PFSK-1 (cell line): Measurements from ENCODE around the gene KCNJ9.

Experiments used
- FOXP2 ChIP-seq: optimal IDR thresholded peaks from 2 replicates; pipeline ENCODE3; 2011; ENCODE audit warnings: borderline replicate concordance, control low read depth, inconsistent platforms; ENCODE audit not compliant: insufficient read depth; ENCODE audit errors: extremely low read length, extremely low read depth
- POLR2AphosphoS5 ChIP-seq: IDR thresholded peaks from 2 replicates; pipeline ENCODE4 v1.6.1; 2012; ENCODE audit warnings: low read depth, mild to moderate bottlenecking, control low read depth, low read length, moderate library complexity
- SIN3A ChIP-seq: IDR thresholded peaks from 2 replicates; pipeline ENCODE4 v1.6.1; 2012; ENCODE audit warnings: mild to moderate bottlenecking, low read length, moderate library complexity, borderline replicate concordance; ENCODE audit not compliant: insufficient read depth
- TAF1 ChIP-seq: IDR thresholded peaks from 2 replicates; pipeline ENCODE4 v1.6.1; 2012; ENCODE audit warnings: low read length, control low read depth, borderline replicate concordance; ENCODE audit not compliant: insufficient read depth
- TF ChIP-seq, protein P1 (sequence below), 2 experiments: IDR thresholded peaks; 2 replicates each; pipeline versions ENCODE4 v1.6.1 to v1.8.0; 2011 to 2012; ENCODE audit warnings: low read depth in 2 of 2, low read length in 2 of 2, control low read depth in 1 of 2, inconsistent platforms in 1 of 2, mild to moderate bottlenecking in 1 of 2, moderate library complexity in 1 of 2; ENCODE audit not compliant: insufficient read depth in 1 of 2

KCNJ9 gene

GRCh38 chr1:160049101-160049500, 32.2 kb upstream of the KCNJ9 start:
- TF ChIP-seq TAF1 (no peak), FOXP2 (no peak), POLR2AphosphoS5 (no peak), SIN3A (no peak)
- TF ChIP-seq, protein P1, sequence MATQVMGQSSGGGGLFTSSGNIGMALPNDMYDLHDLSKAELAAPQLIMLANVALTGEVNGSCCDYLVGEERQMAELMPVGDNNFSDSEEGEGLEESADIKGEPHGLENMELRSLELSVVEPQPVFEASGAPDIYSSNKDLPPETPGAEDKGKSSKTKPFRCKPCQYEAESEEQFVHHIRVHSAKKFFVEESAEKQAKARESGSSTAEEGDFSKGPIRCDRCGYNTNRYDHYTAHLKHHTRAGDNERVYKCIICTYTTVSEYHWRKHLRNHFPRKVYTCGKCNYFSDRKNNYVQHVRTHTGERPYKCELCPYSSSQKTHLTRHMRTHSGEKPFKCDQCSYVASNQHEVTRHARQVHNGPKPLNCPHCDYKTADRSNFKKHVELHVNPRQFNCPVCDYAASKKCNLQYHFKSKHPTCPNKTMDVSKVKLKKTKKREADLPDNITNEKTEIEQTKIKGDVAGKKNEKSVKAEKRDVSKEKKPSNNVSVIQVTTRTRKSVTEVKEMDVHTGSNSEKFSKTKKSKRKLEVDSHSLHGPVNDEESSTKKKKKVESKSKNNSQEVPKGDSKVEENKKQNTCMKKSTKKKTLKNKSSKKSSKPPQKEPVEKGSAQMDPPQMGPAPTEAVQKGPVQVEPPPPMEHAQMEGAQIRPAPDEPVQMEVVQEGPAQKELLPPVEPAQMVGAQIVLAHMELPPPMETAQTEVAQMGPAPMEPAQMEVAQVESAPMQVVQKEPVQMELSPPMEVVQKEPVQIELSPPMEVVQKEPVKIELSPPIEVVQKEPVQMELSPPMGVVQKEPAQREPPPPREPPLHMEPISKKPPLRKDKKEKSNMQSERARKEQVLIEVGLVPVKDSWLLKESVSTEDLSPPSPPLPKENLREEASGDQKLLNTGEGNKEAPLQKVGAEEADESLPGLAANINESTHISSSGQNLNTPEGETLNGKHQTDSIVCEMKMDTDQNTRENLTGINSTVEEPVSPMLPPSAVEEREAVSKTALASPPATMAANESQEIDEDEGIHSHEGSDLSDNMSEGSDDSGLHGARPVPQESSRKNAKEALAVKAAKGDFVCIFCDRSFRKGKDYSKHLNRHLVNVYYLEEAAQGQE (IDR thresholded peaks at IDR 0.05; ENCODE audit: insufficient read depth in 1 of 2, low read depth in 2 of 2, low read length in 2 of 2): no peak

DNA sequence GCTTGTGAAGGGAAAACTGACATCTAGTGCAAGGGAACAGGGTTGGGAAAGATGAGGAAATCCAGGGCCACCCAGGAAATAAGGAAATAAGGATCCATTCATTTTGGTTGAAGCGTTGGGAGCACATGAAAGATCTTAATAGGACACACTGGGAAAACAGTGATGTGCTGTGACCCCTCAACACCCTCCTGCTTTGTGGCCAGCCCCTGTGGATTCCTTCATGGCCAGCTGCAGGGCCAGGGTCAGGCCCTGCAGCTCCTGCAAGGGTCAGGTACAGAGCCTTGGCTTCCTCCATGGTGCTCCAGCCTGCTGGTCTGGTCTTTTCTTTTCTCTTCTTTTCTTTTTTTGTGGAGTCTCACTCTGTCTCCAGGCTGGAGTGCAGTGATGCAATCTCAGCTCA, 30.7 kb upstream of the KCNJ9 start:
- TF ChIP-seq FOXP2: no peak
- TF ChIP-seq, protein P1 (IDR thresholded peaks at IDR 0.05; ENCODE audit: insufficient read depth in 1 of 2, low read depth in 2 of 2, low read length in 2 of 2): no peak
- no peak for TF ChIP-seq TAF1
- TF ChIP-seq POLR2AphosphoS5: no peak
- TF ChIP-seq SIN3A: no peak

- no peak for TF ChIP-seq FOXP2
- TF ChIP-seq SIN3A: no peak
- TF ChIP-seq POLR2AphosphoS5: no peak
- TF ChIP-seq, protein P1 (IDR thresholded peaks at IDR 0.05; ENCODE audit: insufficient read depth in 1 of 2, low read depth in 2 of 2, low read length in 2 of 2): no peak
- no peak for TF ChIP-seq TAF1
Observed at GRCh38 chr1:160052936-160053335, 28.4 kb upstream of the KCNJ9 start.

DNA sequence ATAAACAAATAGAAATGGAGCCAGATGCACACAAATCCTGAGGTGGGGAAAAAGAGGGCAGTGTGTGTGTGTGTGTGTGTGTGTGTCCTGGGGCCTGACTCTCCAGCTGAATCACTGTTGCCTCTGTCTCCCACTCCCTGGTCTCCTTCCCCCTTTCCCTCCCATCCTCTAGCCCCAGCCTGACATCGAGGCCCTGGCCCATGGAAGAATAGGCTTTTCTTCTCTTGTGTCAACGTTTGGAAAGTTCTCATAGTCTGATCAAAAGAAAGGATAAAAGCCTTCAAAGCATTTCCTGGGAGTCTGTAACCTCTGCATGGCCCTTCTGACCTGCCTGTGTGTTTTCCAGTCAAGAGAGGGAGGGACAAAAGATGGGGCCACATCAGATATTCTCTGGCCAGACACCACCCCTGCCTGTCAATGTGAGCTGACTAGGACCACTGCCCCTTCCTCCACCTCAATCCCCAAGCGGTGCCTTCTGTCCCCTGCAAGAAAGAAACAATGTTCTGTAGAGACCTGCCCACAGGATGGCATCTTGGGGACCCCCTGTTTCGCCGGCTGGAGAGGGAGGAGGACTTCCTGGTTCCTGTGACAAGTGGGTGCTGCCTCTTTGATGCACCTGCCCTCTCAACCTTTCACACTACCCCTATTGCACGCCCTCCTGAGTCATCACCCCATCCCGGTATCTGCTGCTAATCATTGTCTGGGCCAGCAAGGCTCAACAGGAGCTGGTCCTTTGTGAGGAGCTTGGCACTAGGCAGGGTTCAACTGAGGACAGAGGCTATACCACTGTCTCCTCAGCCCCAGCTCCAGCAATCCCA, 27.6 kb upstream of the KCNJ9 start:
- no peak for TF ChIP-seq FOXP2
- TF ChIP-seq SIN3A: no peak
- no peak for TF ChIP-seq TAF1
- TF ChIP-seq, protein P1 (IDR thresholded peaks at IDR 0.05; ENCODE audit: insufficient read depth in 1 of 2, low read depth in 2 of 2, low read length in 2 of 2): no peak
- no peak for TF ChIP-seq POLR2AphosphoS5
